Upper lobe of right lung (tissue), 1 donor: ENCODE data around the gene SDC3. TPM values are rescaled to one million over a fixed set of nuclear protein-coding genes. Genes with fewer than 3 reads are reported as not detected.
"Not testable (repeated sequence)": the region's sequence is repeated elsewhere in the genome, so short reads cannot be mapped to it uniquely, and the experiment has no call there.

Experiments used
- ATAC-seq: fragments of 200-7000 bp; cut with Tn5 transposase; one replicate; pipeline ENCODE4 v1.9.1; 2020; ENCODE audit warnings: mild to moderate bottlenecking, moderate library complexity
- DNase-seq: peaks from one replicate; pipeline ENCODE4 v3.0.0-alpha.2; 2020
- H3K27ac ChIP-seq: fragments of 200-600 bp; one replicate; pipeline ENCODE4 v1.8.0; 2022
- H3K27me3 ChIP-seq: fragments of 200-600 bp; one replicate; pipeline ENCODE4 v1.8.0; 2022; ENCODE audit warnings: mild to moderate bottlenecking
- H3K36me3 ChIP-seq: fragments of 200-600 bp; one replicate; pipeline ENCODE4 v1.8.0; 2022
- H3K4me1 ChIP-seq: fragments of 200-600 bp; one replicate; pipeline ENCODE4 v1.8.0; 2022
- H3K4me3 ChIP-seq: fragments of 200-600 bp; one replicate; pipeline ENCODE4 v1.8.0; 2022; ENCODE audit warnings: mild to moderate bottlenecking
- H3K9me3 ChIP-seq: fragments of 200-600 bp; one replicate; pipeline ENCODE4 v1.8.0; 2022
- intact Hi-C: fragments of 100-400 bp; cut with DNase I; formaldehyde crosslinking; loops from one replicate; pipeline ENCODE4 v1.11.0; 2022
- total RNA-seq: library from RNA; stranded (reverse); fragmentation: NEBNext Ultra II Directional; extraction: Animal tissue kit (Norgen Biotek cat#: 25700); gene quantifications from one replicate; pipeline ENCODE4 v1.2.1, GENCODE V29; 2021
- TF ChIP-seq, protein P1 (sequence below): fragments of 200-600 bp; IDR thresholded peaks from one replicate; pipeline ENCODE4 v1.8.0; 2022; ENCODE audit warnings: antibody characterized with exemption
- donor health status: DM: no; HTN: yes; CAD: no; lungs with severe emphysema.

The SDC3 gene
- total RNA-seq, 1 donor from 2014 or later, result 39.4 TPM

- ATAC-seq, result no peak
- Histone ChIP-seq H3K4me1 (no peaks in the 10 kb centered on the region), H3K9me3 (no peaks in the 10 kb centered on the region), H3K27ac (no peak overlapping the region), H3K27me3 (no peaks in the 10 kb centered on the region), H3K4me3 (no peak overlapping the region), H3K36me3 (no peaks in the 10 kb centered on the region)
- intact Hi-C loops, result no loop called here
- TF ChIP-seq, protein P1, sequence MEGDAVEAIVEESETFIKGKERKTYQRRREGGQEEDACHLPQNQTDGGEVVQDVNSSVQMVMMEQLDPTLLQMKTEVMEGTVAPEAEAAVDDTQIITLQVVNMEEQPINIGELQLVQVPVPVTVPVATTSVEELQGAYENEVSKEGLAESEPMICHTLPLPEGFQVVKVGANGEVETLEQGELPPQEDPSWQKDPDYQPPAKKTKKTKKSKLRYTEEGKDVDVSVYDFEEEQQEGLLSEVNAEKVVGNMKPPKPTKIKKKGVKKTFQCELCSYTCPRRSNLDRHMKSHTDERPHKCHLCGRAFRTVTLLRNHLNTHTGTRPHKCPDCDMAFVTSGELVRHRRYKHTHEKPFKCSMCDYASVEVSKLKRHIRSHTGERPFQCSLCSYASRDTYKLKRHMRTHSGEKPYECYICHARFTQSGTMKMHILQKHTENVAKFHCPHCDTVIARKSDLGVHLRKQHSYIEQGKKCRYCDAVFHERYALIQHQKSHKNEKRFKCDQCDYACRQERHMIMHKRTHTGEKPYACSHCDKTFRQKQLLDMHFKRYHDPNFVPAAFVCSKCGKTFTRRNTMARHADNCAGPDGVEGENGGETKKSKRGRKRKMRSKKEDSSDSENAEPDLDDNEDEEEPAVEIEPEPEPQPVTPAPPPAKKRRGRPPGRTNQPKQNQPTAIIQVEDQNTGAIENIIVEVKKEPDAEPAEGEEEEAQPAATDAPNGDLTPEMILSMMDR, result no peak
- DNase-seq, result no peak
These were observed 38.5 kb downstream of the SDC3 start for GRCh38 chr1:30870035-30870434.

DNA sequence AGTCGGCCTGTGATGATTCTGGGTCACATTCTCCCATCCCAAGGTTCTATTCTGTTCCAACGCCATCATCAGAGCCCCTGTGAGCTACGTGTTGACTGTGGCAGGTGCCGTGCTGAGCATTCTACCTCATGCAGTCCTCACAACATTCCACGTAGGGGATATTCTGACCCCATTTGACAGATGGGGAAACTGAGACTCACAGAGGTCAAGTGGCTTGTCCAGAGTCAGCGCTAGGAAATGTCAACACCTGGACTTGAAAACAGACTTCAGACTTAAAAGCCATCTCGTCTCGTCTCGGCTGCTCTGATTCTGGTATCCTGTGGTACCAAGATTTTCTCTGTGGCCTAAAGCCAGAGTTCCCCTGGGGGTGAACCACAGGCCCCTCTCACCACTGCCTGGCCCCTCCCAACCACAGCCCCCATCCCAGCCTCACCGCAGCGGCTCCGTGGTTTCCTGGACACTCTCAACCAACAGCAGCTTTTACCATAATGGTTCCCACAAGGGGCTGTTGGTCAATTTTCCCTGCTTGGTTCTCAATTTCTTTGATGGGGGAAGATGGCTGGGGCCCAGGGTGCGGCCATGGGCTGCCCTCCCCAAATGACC is 39.6 kb downstream of the SDC3 start:
- ATAC-seq, result no peak
- TF ChIP-seq, protein P1, result no peak
- no peak overlapping the region for H3K27ac ChIP-seq
- no peak overlapping the region for H3K4me3 ChIP-seq
- H3K4me1 ChIP-seq, result no peaks in the 10 kb centered on the region
- H3K9me3 ChIP-seq, result no peaks in the 10 kb centered on the region
- no peak for DNase-seq
- intact Hi-C loops, result no loop called here
- no peaks in the 10 kb centered on the region for H3K27me3 ChIP-seq
- no peaks in the 10 kb centered on the region for H3K36me3 ChIP-seq

GRCh38 chr1:30868057-30868456 is 40.5 kb downstream of the SDC3 start:
- H3K4me1 ChIP-seq, H3K27me3 ChIP-seq, ATAC-seq, intact Hi-C loops, H3K36me3 ChIP-seq, H3K9me3 ChIP-seq, H3K27ac ChIP-seq, DNase-seq, H3K4me3 ChIP-seq: not testable (repeated sequence)

DNA sequence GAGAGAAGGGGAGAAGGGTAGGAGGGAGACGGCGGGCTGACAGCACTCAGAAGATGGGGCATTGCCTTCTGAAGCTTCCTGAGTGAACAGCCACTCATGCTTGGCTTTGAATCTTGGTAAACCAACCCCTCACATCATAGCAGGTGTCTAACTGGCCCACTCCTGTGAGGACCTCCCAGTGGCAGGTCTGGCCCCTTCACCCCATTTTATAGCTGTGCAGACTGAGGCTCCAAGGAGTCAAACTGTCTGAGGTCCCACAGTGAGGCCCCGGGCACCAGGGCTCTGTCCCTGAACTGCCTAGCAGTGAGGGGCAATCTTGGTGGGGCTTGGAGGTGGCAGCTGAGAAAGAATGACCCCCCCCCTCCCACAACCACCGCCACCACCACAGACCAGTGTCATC is 41.0 kb downstream of the SDC3 start:
- no peak for ATAC-seq
- Histone ChIP-seq H3K36me3 (no peaks in the 10 kb centered on the region), H3K27ac (no peak overlapping the region), H3K27me3 (no peaks in the 10 kb centered on the region), H3K9me3 (no peaks in the 10 kb centered on the region), H3K4me3 (no peak overlapping the region), H3K4me1 (no peaks in the 10 kb centered on the region)
- TF ChIP-seq, protein P1, result no peak
- intact Hi-C loops, result no loop called here
- DNase-seq, result no peak

DNA sequence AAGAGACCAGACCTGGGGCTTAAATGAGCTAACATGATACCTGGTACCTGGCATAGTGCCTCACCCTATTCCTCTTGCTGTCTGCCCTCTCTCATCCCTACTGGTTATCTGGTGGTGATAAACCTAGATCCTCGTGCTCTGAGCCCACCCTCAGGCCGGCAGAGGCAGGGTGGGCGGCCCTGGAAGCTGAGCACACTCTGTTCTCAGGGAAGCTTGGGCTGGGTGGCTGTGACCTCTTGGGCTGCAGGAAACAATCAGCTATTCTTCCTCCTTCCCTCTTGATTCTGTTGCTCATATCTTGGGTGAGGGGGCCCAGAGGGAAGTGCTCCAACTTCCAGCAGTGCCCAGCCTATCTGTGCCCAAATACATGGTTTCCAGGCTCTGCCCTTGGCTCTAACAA is 42.0 kb downstream of the SDC3 start:
- TF ChIP-seq, protein P1, result no peak
- Histone ChIP-seq H3K36me3 (no peaks in the 10 kb centered on the region), H3K27ac (no peak overlapping the region), H3K4me1 (no peaks in the 10 kb centered on the region), H3K27me3 (no peaks in the 10 kb centered on the region), H3K4me3 (no peak overlapping the region), H3K9me3 (no peaks in the 10 kb centered on the region)
- DNase-seq, result no peak
- intact Hi-C loops, result no loop called here
- no peak for ATAC-seq

DNA sequence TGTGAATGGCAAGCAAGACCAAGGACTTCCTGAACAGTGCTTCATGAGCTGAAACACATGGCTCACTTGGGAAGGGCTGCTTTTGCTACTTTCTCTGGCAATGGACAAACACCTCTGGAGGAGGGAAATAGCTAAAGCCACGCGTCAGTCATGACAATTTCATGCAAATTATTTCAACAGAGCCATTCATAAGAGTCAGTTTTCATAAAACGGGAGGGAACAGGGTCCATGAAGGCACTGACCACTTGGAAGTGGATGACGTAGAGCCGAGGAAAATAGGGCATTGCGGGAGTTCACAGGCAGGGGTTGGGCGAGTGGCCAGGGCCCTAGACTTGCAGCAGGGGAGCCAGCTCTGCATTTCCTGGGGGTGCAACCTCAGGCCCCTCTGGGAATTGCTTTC is 43.9 kb downstream of the SDC3 start:
- DNase-seq (no peak), ATAC-seq (no peak)
- Histone ChIP-seq H3K36me3 (no peaks in the 10 kb centered on the region), H3K9me3 (no peaks in the 10 kb centered on the region), H3K27ac (no peak overlapping the region), H3K4me1 (no peaks in the 10 kb centered on the region), H3K4me3 (no peak overlapping the region), H3K27me3 (no peaks in the 10 kb centered on the region)
- intact Hi-C loops, result no loop called here
- TF ChIP-seq, protein P1, result no peak
